Measurements from ENCODE around the gene CBLB.

CBLB gene

DNA sequence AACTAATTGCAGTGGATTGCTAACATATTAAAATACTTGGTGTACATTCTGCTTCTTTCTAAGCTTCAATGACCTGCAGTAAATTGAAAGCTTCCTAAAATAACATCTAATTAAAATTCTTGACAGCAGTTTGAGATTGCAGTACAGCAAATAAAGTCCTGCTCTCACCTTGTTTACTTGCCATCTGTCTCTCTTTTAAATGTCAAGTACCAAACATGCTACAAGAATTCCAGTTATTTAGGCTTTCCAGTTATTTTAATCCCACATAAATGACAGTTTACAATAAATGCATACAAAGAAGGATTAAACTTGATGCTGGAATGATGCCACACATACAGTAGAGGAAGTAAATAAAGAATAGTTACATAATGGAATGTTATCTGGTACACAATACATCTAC lies 33.2 kb downstream of the CBLB start:
- Histone ChIP-seq H3K27ac (replicated peaks; ENCODE audit: low read length) (no peak overlapping the region), H3K4me3 (ENCODE audit: low read length in 2 of 2) (no peak overlapping the region), H3K14ac (ENCODE audit: low read length) (no peak overlapping the region), H2BK12ac (ENCODE audit: low read length) (no peak overlapping the region), H3K18ac (ENCODE audit: low read length) (no peak overlapping the region), H3K9me3 (replicated peaks in 1 of 2; ENCODE audit: control insufficient read depth in 2 of 2, insufficient read depth in 1 of 2, low read depth in 1 of 2, low read length in 2 of 2) (no peaks in the 10 kb centered on the region), H2BK120ac (ENCODE audit: low read depth, low read length) (no peak overlapping the region), H3K4me2 (ENCODE audit: insufficient read depth, low read length, poor library complexity, severe bottlenecking) (no peak overlapping the region), H3K36me3 (replicated peaks in 1 of 2; ENCODE audit: control insufficient read depth in 2 of 2, insufficient read depth in 2 of 2, low read length in 2 of 2) (peaks cover 0 to 21% of the 10 kb centered on the region in 2 donors), H2BK15ac (ENCODE audit: low read length) (no peak overlapping the region), H3K79me1 (ENCODE audit: low read depth, low read length) (no peaks in the 10 kb centered on the region), H3K9ac (ENCODE audit: low read depth, low read length, poor library complexity) (no peak overlapping the region), H3K4ac (ENCODE audit: low read length) (no peak overlapping the region), H2AFZ (ENCODE audit: low read length) (no peak overlapping the region), H3K27me3 (ENCODE audit: control insufficient read depth in 3 of 3, insufficient read depth in 3 of 3, low read depth in 1 of 3, low read length in 3 of 3) (no peaks in the 10 kb centered on the region), H3K23ac (ENCODE audit: low read depth, low read length, poor library complexity) (no peak overlapping the region), H2BK5ac (ENCODE audit: low read length) (no peak overlapping the region), H2AK5ac (ENCODE audit: low read depth, low read length) (no peak overlapping the region), H3K4me1 (ENCODE audit: control insufficient read depth in 2 of 2, insufficient read depth in 1 of 2, low read depth in 1 of 2, low read length in 2 of 2) (peaks cover 0 to 3% of the 10 kb centered on the region in 2 donors), H4K8ac (ENCODE audit: low read depth, low read length) (no peak overlapping the region), H4K91ac (ENCODE audit: low read depth, low read length, poor library complexity) (no peak overlapping the region)
- DNase-seq (ENCODE audit: low spot score) = no peak

DNA sequence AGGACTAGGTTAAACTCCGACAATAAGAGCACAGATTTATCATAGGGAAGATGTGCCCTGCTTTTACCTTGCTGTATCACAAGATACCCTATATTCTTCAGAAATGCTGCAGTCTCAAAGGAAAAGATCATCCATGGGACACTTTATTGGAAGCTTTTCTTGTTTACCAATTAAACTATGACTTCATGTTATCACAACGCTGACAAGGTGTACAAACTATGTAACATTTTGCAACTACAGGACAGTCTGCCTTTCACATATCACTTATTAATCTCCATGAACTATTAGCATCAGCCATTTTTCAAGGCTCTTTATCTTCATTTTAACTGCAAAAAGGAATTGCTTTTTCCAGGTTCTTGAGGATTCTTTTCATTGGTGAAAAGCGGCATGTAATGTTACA lies 34.0 kb downstream of the CBLB start:
- Histone ChIP-seq H3K23ac (ENCODE audit: low read depth, low read length, poor library complexity) (no peak overlapping the region), H3K14ac (ENCODE audit: low read length) (no peak overlapping the region), H3K4me3 (ENCODE audit: low read length in 2 of 2) (no peak overlapping the region), H3K9ac (ENCODE audit: low read depth, low read length, poor library complexity) (no peak overlapping the region), H2BK120ac (ENCODE audit: low read depth, low read length) (no peak overlapping the region), H3K36me3 (replicated peaks in 1 of 2; ENCODE audit: control insufficient read depth in 2 of 2, insufficient read depth in 2 of 2, low read length in 2 of 2) (peaks cover 0 to 21% of the 10 kb centered on the region in 2 donors), H3K18ac (ENCODE audit: low read length) (no peak overlapping the region), H4K91ac (ENCODE audit: low read depth, low read length, poor library complexity) (no peak overlapping the region), H3K27ac (replicated peaks; ENCODE audit: low read length) (no peak overlapping the region), H2AK5ac (ENCODE audit: low read depth, low read length) (no peak overlapping the region), H3K9me3 (replicated peaks in 1 of 2; ENCODE audit: control insufficient read depth in 2 of 2, insufficient read depth in 1 of 2, low read depth in 1 of 2, low read length in 2 of 2) (no peaks in the 10 kb centered on the region), H2BK12ac (ENCODE audit: low read length) (no peak overlapping the region), H4K8ac (ENCODE audit: low read depth, low read length) (no peak overlapping the region), H3K4me1 (ENCODE audit: control insufficient read depth in 2 of 2, insufficient read depth in 1 of 2, low read depth in 1 of 2, low read length in 2 of 2) (peaks cover 0 to 3% of the 10 kb centered on the region in 2 donors), H2BK15ac (ENCODE audit: low read length) (no peak overlapping the region), H3K4me2 (ENCODE audit: insufficient read depth, low read length, poor library complexity, severe bottlenecking) (no peak overlapping the region), H3K79me1 (ENCODE audit: low read depth, low read length) (no peaks in the 10 kb centered on the region), H2BK5ac (ENCODE audit: low read length) (no peak overlapping the region), H3K4ac (ENCODE audit: low read length) (no peak overlapping the region), H3K27me3 (ENCODE audit: control insufficient read depth in 3 of 3, insufficient read depth in 3 of 3, low read depth in 1 of 3, low read length in 3 of 3) (no peaks in the 10 kb centered on the region), H2AFZ (ENCODE audit: low read length) (no peak overlapping the region)
- DNase-seq (ENCODE audit: low spot score) = no peak
- WGBS, 2 donors (ENCODE audit: extremely low coverage in 2 of 2, insufficient read length in 2 of 2, insufficient replicate concordance in 1 of 2) = no CpG with 5 or more reads among the region's 3 CpGs

DNA sequence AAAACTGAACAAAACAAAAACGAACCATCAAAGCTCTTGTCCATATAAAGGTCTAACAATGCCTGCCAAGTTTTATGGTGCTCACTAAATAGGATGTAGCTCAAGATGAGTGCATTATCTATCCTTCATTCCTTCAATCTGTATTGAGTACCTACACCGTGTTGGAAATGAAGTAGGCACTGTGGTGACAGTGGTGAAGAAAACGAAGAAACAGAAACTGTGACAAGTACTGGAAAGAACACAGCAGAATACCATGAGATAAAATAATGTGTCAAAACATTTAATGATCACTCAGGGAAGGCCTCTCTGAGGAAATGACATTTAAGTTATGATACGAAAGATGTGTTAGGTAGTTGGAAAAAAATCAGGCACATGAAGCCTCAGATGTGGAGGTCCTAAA lies 36.2 kb downstream of the CBLB start:
- H2BK120ac ChIP-seq (ENCODE audit: low read depth, low read length) = no peak overlapping the region
- no peaks in the 10 kb centered on the region for H3K79me1 ChIP-seq (ENCODE audit: low read depth, low read length)
- H3K18ac ChIP-seq (ENCODE audit: low read length) = no peak overlapping the region
- H4K8ac ChIP-seq (ENCODE audit: low read depth, low read length) = no peak overlapping the region
- no CpG with 5 or more reads among the region's 4 CpGs for WGBS, 2 donors (ENCODE audit: extremely low coverage in 2 of 2, insufficient read length in 2 of 2, insufficient replicate concordance in 1 of 2)
- no peak overlapping the region for H3K4me3 ChIP-seq (ENCODE audit: low read length in 2 of 2)
- peaks cover 0 to 6% of the 10 kb centered on the region in 2 donors for H3K4me1 ChIP-seq (ENCODE audit: control insufficient read depth in 2 of 2, insufficient read depth in 1 of 2, low read depth in 1 of 2, low read length in 2 of 2)
- no peak overlapping the region for H2AFZ ChIP-seq (ENCODE audit: low read length)
- H2AK5ac ChIP-seq (ENCODE audit: low read depth, low read length) = no peak overlapping the region
- no peak overlapping the region for H3K4me2 ChIP-seq (ENCODE audit: insufficient read depth, low read length, poor library complexity, severe bottlenecking)
- no peaks in the 10 kb centered on the region for H3K9me3 ChIP-seq (replicated peaks in 1 of 2; ENCODE audit: control insufficient read depth in 2 of 2, insufficient read depth in 1 of 2, low read depth in 1 of 2, low read length in 2 of 2)
- no peak for DNase-seq (ENCODE audit: low spot score)
- H3K4ac ChIP-seq (ENCODE audit: low read length) = no peak overlapping the region
- no peak overlapping the region for H3K27ac ChIP-seq (replicated peaks; ENCODE audit: low read length)
- H3K23ac ChIP-seq (ENCODE audit: low read depth, low read length, poor library complexity) = no peak overlapping the region
- H3K14ac ChIP-seq (ENCODE audit: low read length) = no peak overlapping the region
- H2BK12ac ChIP-seq (ENCODE audit: low read length) = no peak overlapping the region
- no peak overlapping the region for H2BK5ac ChIP-seq (ENCODE audit: low read length)
- H3K27me3 ChIP-seq (ENCODE audit: control insufficient read depth in 3 of 3, insufficient read depth in 3 of 3, low read depth in 1 of 3, low read length in 3 of 3) = no peaks in the 10 kb centered on the region
- H4K91ac ChIP-seq (ENCODE audit: low read depth, low read length, poor library complexity) = no peak overlapping the region
- H3K9ac ChIP-seq (ENCODE audit: low read depth, low read length, poor library complexity) = no peak overlapping the region
- no peak overlapping the region for H2BK15ac ChIP-seq (ENCODE audit: low read length)
- H3K36me3 ChIP-seq (replicated peaks in 1 of 2; ENCODE audit: control insufficient read depth in 2 of 2, insufficient read depth in 2 of 2, low read length in 2 of 2) = peaks cover 0 to 4% of the 10 kb centered on the region in 2 donors

DNA sequence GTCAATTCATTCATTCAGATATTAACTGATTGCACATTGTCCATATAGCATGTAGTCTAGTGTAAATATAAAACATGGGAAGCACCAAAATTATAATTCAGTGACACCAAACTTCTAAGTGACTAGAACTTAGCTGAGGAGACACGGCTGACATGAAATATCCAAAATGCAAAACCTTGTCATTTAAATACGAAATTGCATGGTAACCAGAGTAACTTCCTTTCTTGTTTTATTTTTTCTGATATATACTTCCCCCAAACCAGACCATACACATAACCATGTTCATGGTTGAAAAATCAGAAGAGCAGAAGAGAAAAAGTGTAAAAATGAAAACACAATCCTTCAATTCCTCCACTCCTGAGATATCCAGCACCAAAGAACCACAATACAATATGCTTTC lies 38.0 kb downstream of the CBLB start:
- no peak overlapping the region for H3K4me2 ChIP-seq (ENCODE audit: insufficient read depth, low read length, poor library complexity, severe bottlenecking)

More for the DNA sequence above, 38.0 kb downstream of the CBLB start:
- Histone ChIP-seq H3K9me3 (replicated peaks in 1 of 2; ENCODE audit: control insufficient read depth in 2 of 2, insufficient read depth in 1 of 2, low read depth in 1 of 2, low read length in 2 of 2) (no peaks in the 10 kb centered on the region), H3K18ac (ENCODE audit: low read length) (no peak overlapping the region), H2BK12ac (ENCODE audit: low read length) (no peak overlapping the region), H3K27me3 (ENCODE audit: control insufficient read depth in 3 of 3, insufficient read depth in 3 of 3, low read depth in 1 of 3, low read length in 3 of 3) (no peaks in the 10 kb centered on the region), H3K14ac (ENCODE audit: low read length) (no peak overlapping the region), H4K8ac (ENCODE audit: low read depth, low read length) (no peak overlapping the region), H2BK5ac (ENCODE audit: low read length) (no peak overlapping the region), H2AK5ac (ENCODE audit: low read depth, low read length) (no peak overlapping the region), H2BK15ac (ENCODE audit: low read length) (no peak overlapping the region), H3K4me1 (ENCODE audit: control insufficient read depth in 2 of 2, insufficient read depth in 1 of 2, low read depth in 1 of 2, low read length in 2 of 2) (peaks cover 0 to 3% of the 10 kb centered on the region in 2 donors), H4K91ac (ENCODE audit: low read depth, low read length, poor library complexity) (no peak overlapping the region), H3K4ac (ENCODE audit: low read length) (no peak overlapping the region), H3K4me3 (ENCODE audit: low read length in 2 of 2) (no peak overlapping the region), H3K27ac (replicated peaks; ENCODE audit: low read length) (no peak overlapping the region), H3K23ac (ENCODE audit: low read depth, low read length, poor library complexity) (no peak overlapping the region), H3K79me1 (ENCODE audit: low read depth, low read length) (no peaks in the 10 kb centered on the region), H2BK120ac (ENCODE audit: low read depth, low read length) (no peak overlapping the region), H3K9ac (ENCODE audit: low read depth, low read length, poor library complexity) (no peak overlapping the region), H3K36me3 (replicated peaks in 1 of 2; ENCODE audit: control insufficient read depth in 2 of 2, insufficient read depth in 2 of 2, low read length in 2 of 2) (peaks cover 0 to 6% of the 10 kb centered on the region in 2 donors), H2AFZ (ENCODE audit: low read length) (no peak overlapping the region)
- no peak for DNase-seq (ENCODE audit: low spot score)
- no CpG with 5 or more reads among the region's 2 CpGs for WGBS, 2 donors (ENCODE audit: extremely low coverage in 2 of 2, insufficient read length in 2 of 2, insufficient replicate concordance in 1 of 2)
